NK-92 (cell line): ENCODE results near the gene LPAR3.
"Not testable (repeated sequence)": the region's sequence is repeated elsewhere in the genome, so short reads cannot be mapped to it uniquely, and the experiment has no call there.

ENCODE experiments used
- DNase-seq: peaks from one replicate; lab custom pipeline; 2025; ENCODE audit not compliant: unreplicated experiment; lab: John Stamatoyannopoulos, UW

Gene LPAR3

GRCh38 chr1:84892705-84893618 lies at the start of gene LPAR3:
Gene LPAR3, minus strand, starts transcription at chr1:84893206. Its CDS starts 27,086 bp downstream, at chr1:84866120.
- no peak for DNase-seq

- no peak for DNase-seq
Measured at GRCh38 chr1:84941843-84942242, 48.8 kb upstream of the LPAR3 start.

GRCh38 chr1:84940481-84940880 lies 47.5 kb upstream of the LPAR3 start:
- DNase-seq, result no peak

GRCh38 chr1:84939761-84940160 lies 46.8 kb upstream of the LPAR3 start:
- DNase-seq, result no peak

GRCh38 chr1:84939151-84939550 lies 46.1 kb upstream of the LPAR3 start:
- no peak for DNase-seq

- no peak for DNase-seq
Measured at GRCh38 chr1:84936116-84936810, 43.3 kb upstream of the LPAR3 start.

- DNase-seq, result no peak
Measured at GRCh38 chr1:84933011-84933611, 40.1 kb upstream of the LPAR3 start.

- no peak for DNase-seq
Measured at GRCh38 chr1:84930831-84931230, 37.8 kb upstream of the LPAR3 start.

GRCh38 chr1:84930329-84930728 lies 37.3 kb upstream of the LPAR3 start:
- no peak for DNase-seq

- DNase-seq, result no peak
Measured at GRCh38 chr1:84929581-84929980, 36.6 kb upstream of the LPAR3 start.

GRCh38 chr1:84928979-84929378 lies 36.0 kb upstream of the LPAR3 start:
- no peak for DNase-seq

- no peak for DNase-seq
Measured at GRCh38 chr1:84923317-84923716, 30.3 kb upstream of the LPAR3 start.

GRCh38 chr1:84920159-84920558 lies 27.2 kb upstream of the LPAR3 start:
- DNase-seq, result no peak

- no peak for DNase-seq
Measured at GRCh38 chr1:84919461-84919970, 26.5 kb upstream of the LPAR3 start.

GRCh38 chr1:84918726-84919336 lies 25.8 kb upstream of the LPAR3 start:
- DNase-seq, result no peak

GRCh38 chr1:84916897-84917296 lies 23.9 kb upstream of the LPAR3 start:
- no peak for DNase-seq

GRCh38 chr1:84913555-84913892 lies 20.5 kb upstream of the LPAR3 start:
- DNase-seq, result no peak

GRCh38 chr1:84912726-84913554 lies 19.9 kb upstream of the LPAR3 start:
- no peak for DNase-seq

- not testable (repeated sequence) for DNase-seq
Measured at GRCh38 chr1:84908746-84909464, 15.9 kb upstream of the LPAR3 start.
